Thoracic aorta (tissue), 2 donors: ENCODE results near the gene LMO7. TPM values are rescaled to one million over a fixed set of nuclear protein-coding genes. Genes with fewer than 3 reads are reported as not detected.

Experiments
- ATAC-seq: fragments of 150-250 bp; one replicate; pipeline ENCODE4 v1.8.0; 2017; ENCODE audit warnings: low read depth; ENCODE audit not compliant: insufficient number of reproducible peaks, low FRiP score
- DNase-seq: peaks from one replicate; pipeline ENCODE4 v3.0.0-alpha.2; 2020; ENCODE audit warnings: low spot score
- H3K27ac ChIP-seq, 2 donors: fragments of 200-600 bp; sonication (generic); 1 replicate in 1 of 2; 2 replicates in 1 of 2; pipeline ENCODE4 v1.5.1; 2016; ENCODE audit warnings: mild to moderate bottlenecking in 2 of 2, moderate library complexity in 2 of 2
- H3K27me3 ChIP-seq: fragments of 200-600 bp; sonication (generic); replicated peaks from 2 replicates; pipeline ENCODE4 v1.6.0; 2016; ENCODE audit warnings: mild to moderate bottlenecking; ENCODE audit not compliant: insufficient read depth
- H3K36me3 ChIP-seq: fragments of 200-600 bp; sonication (generic); one replicate; pipeline ENCODE4 v1.5.1; 2016
- H3K4me1 ChIP-seq, 2 donors: fragments of 200-600 bp; sonication (generic); 1 replicate in 1 of 2; 2 replicates in 1 of 2; pipeline versions ENCODE4 v1.5.1 to v1.6.0; 2016; ENCODE audit warnings: low read depth in 2 of 2, mild to moderate bottlenecking in 1 of 2; ENCODE audit not compliant: control insufficient read depth in 1 of 2
- H3K4me3 ChIP-seq: fragments of 200-600 bp; sonication (generic); 2 replicates; pipeline ENCODE4 v1.5.1; 2016; ENCODE audit warnings: mild to moderate bottlenecking
- H3K9me3 ChIP-seq: fragments of 200-600 bp; sonication (generic); 2 replicates; pipeline ENCODE4 v1.5.1; 2016
- total RNA-seq, 2 donors: library from RNA; depleted of rRNA; stranded (reverse); fragments of >200 nt; gene quantifications; one replicate each; pipeline versions ENCODE4 v1.1.0 to v1.2.3, GENCODE V29; 2016
- TF ChIP-seq, protein P1 (sequence below): fragments of 200-600 bp; sonication (generic); IDR thresholded peaks from one replicate; pipeline ENCODE4 v1.5.1; 2019; ENCODE audit warnings: antibody characterized with exemption

Gene LMO7
- total RNA-seq, 2 donors from 2014 or later = 76.3 to 89.9 TPM

DNA sequence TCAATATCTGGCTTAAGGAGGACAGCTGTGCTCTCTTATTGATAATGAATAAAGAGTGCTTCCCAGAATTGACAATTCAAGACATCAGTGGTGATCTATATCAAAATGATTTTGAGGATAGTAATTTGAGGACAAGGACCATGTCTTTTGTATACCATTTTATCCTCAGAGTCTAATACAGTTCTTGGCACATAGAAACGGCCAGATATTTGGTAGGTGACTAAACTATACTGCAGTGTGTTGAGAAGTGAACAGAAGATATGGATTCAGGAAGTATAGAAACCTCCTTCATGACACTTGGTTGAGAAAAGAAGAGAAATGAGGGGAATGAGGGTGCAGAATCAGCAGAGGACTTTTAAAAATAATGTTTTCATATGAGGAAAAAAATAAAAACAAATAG is 16.1 kb upstream of the LMO7 start:
- Histone ChIP-seq H3K27ac (no peak overlapping the region), H3K4me1 (peaks cover 6 to 25% of the 10 kb centered on the region in 2 donors), H3K4me3 (no peak overlapping the region), H3K36me3 (no peaks in the 10 kb centered on the region), H3K27me3 (no peaks in the 10 kb centered on the region), H3K9me3 (no peaks in the 10 kb centered on the region)
- TF ChIP-seq, protein P1, sequence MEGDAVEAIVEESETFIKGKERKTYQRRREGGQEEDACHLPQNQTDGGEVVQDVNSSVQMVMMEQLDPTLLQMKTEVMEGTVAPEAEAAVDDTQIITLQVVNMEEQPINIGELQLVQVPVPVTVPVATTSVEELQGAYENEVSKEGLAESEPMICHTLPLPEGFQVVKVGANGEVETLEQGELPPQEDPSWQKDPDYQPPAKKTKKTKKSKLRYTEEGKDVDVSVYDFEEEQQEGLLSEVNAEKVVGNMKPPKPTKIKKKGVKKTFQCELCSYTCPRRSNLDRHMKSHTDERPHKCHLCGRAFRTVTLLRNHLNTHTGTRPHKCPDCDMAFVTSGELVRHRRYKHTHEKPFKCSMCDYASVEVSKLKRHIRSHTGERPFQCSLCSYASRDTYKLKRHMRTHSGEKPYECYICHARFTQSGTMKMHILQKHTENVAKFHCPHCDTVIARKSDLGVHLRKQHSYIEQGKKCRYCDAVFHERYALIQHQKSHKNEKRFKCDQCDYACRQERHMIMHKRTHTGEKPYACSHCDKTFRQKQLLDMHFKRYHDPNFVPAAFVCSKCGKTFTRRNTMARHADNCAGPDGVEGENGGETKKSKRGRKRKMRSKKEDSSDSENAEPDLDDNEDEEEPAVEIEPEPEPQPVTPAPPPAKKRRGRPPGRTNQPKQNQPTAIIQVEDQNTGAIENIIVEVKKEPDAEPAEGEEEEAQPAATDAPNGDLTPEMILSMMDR = no peak
- DNase-seq = no peak
- ATAC-seq = no peak

DNA sequence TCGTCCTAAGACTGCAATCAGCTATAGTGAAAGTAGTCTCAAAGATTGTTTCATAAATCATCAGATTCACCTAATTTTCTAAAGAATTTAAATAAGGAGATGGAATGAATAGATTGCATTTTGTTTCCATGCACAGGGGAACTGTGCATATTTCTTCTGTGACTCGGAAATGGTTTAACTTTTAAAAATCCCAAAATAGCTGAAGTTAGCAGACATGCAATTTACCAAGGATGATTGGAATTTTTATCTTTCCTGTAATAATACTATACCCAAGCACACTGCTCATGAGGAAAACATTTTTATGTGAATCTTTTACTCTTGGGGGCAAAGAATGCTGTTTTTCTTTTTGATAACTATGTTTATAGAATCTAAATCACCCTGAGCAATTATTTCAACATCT is 15.0 kb upstream of the LMO7 start:
- Histone ChIP-seq H3K27ac (peak overlapping the region in 1 of 2 donors; percentile 3), H3K4me3 (peak overlapping the region; percentile 43), H3K27me3 (no peaks in the 10 kb centered on the region), H3K36me3 (no peaks in the 10 kb centered on the region), H3K4me1 (peaks cover 6 to 25% of the 10 kb centered on the region in 2 donors), H3K9me3 (no peaks in the 10 kb centered on the region)
- DNase-seq (no peak), ATAC-seq (no peak)
- TF ChIP-seq, protein P1 = no peak

DNA sequence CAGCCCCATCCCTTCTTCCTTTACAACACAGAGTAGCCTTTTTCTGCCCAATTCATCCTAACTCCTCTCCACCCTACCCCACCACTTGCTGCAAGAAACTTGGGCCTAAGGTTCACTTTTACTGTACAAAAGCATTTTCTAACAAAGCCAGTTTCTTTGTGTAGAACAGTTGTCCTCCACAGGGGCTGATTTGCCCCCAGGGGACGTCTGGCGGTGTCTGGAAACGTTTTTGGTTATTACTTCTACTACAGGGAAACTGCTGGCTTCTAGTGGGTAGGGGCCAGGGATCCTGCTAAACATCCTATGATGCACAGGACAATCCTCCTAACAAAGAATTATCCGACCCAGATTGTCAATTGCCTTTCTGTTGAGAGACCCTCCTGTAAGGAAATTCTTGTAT is 7.3 kb upstream of the LMO7 start:
- H3K9me3 ChIP-seq = no peaks in the 10 kb centered on the region
- TF ChIP-seq, protein P1 = no peak

DNA sequence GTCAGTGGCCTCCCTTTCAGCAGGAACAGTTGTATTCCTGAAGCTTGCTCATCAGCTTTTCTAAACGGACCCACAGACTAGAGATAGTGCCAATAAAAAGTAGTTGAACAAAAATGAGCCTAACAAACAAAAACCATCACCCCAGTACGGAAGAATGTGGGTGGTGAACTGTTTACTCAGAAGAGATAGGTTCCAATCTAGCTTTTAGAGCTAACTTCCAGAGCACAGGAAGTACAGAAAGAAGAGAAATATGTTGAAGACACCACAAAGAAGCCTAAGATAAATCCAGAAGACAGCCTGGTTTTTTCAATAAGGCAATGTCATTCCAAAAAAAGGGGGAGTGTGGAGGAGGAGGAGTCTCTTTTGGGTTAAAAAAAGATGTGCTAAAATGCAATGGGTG is 2.8 kb upstream of the LMO7 start:
- Histone ChIP-seq H3K4me1 (peaks cover 0 to 8% of the 10 kb centered on the region in 2 donors), H3K36me3 (no peaks in the 10 kb centered on the region), H3K27ac (peak overlapping the region in 1 of 2 donors; percentile 27), H3K4me3 (no peak overlapping the region), H3K9me3 (no peaks in the 10 kb centered on the region), H3K27me3 (no peaks in the 10 kb centered on the region)
- TF ChIP-seq, protein P1 = no peak
- DNase-seq = no peak
- no peak for ATAC-seq

More for the DNA sequence above, 7.3 kb upstream of the LMO7 start:
- no peaks in the 10 kb centered on the region for H3K36me3 ChIP-seq
- ATAC-seq (no peak), DNase-seq (no peak)
- H3K27ac ChIP-seq = no peak overlapping the region
- H3K4me1 ChIP-seq = no peaks in the 10 kb centered on the region
- no peak overlapping the region for H3K4me3 ChIP-seq
- H3K27me3 ChIP-seq = no peaks in the 10 kb centered on the region

DNA sequence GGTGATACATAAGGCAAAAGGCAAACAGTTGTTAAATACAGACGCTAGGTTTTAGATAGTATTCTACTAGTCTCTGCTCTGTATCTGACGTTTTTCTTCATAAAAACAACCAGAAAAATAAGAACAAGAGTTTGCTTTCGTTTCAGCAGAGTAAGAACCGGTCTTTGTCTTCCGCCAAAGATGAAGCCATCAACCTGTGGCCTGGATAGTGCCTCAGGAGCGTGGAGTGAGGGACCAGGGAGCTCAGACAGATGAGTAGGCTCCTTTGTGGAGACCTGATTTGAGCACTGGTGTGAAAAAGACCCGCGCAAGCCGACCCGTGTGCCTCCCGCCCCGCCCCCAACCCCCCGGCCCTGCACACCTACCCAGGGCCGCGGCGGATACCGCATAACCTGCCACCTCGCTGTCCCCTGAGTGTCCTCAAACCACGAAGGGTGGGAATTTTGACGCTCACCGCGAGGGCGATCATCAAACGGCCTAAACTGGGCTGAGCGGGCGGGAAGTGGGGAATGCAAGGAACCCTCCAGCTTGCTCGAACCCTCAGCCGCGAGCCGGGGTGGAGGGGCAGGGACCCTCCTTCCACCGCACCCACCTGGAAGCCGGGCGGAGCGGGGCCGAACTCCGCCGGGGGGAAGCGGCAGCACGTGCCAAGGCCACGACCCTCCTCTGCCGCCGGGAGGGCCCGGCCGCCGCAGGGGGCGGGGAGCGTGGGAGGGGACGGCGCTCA is 866 bp upstream of the LMO7 start:
- ATAC-seq = no peak

More for the DNA sequence above, 866 bp upstream of the LMO7 start:
- Histone ChIP-seq H3K36me3 (no peaks in the 10 kb centered on the region), H3K9me3 (no peaks in the 10 kb centered on the region), H3K4me3 (peak overlapping the region; percentile 72), H3K4me1 (peaks cover 3 to 8% of the 10 kb centered on the region in 2 donors), H3K27ac (peak overlapping the region; percentile 67 to 78), H3K27me3 (no peaks in the 10 kb centered on the region)
- no peak for DNase-seq
- TF ChIP-seq, protein P1 = no peak
